CD4-positive, alpha-beta T cell treated with Interleukin-6 at 100 ng/mL for 8 hours (primary cell): ENCODE measurements around the gene DDX1.
"Not testable (repeated sequence)": the region's sequence is repeated elsewhere in the genome, so short reads cannot be mapped to it uniquely, and the experiment has no call there.

Experiments used
- DNase-seq: peaks from one replicate; pipeline ENCODE4 v3.0.0-alpha.2; 2020; ENCODE audit warnings: mixed read lengths, low spot score

The DDX1 gene

GRCh38 chr2:15595342-15595905, 3.8 kb downstream of the DDX1 start:
- DNase-seq = no peak

GRCh38 chr2:15595936-15596335, 4.3 kb downstream of the DDX1 start:
- DNase-seq = no peak

- no peak for DNase-seq
Measured at GRCh38 chr2:15596350-15596749, 4.7 kb downstream of the DDX1 start.

GRCh38 chr2:15596968-15597367, 5.3 kb downstream of the DDX1 start:
- DNase-seq = no peak

- DNase-seq = no peak
Measured at GRCh38 chr2:15599994-15600393, 8.3 kb downstream of the DDX1 start.

- no peak for DNase-seq
Measured at GRCh38 chr2:15601681-15602080, 10.0 kb downstream of the DDX1 start.

- no peak for DNase-seq
Measured at GRCh38 chr2:15602393-15602792, 10.7 kb downstream of the DDX1 start.

GRCh38 chr2:15603044-15603765, 11.5 kb downstream of the DDX1 start:
- no peak for DNase-seq

GRCh38 chr2:15603948-15604347, 12.3 kb downstream of the DDX1 start:
- DNase-seq = no peak

- no peak for DNase-seq
Measured at GRCh38 chr2:15605721-15606120, 14.1 kb downstream of the DDX1 start.

- DNase-seq = no peak
Measured at GRCh38 chr2:15606481-15607441, 15.1 kb downstream of the DDX1 start.

- DNase-seq = no peak
Measured at GRCh38 chr2:15607709-15608391, 16.2 kb downstream of the DDX1 start.

GRCh38 chr2:15608392-15608761, 16.7 kb downstream of the DDX1 start:
- no peak for DNase-seq

- no peak for DNase-seq
Measured at GRCh38 chr2:15609341-15610042, 17.8 kb downstream of the DDX1 start.

GRCh38 chr2:15610430-15610952, 18.8 kb downstream of the DDX1 start:
- no peak for DNase-seq

GRCh38 chr2:15612101-15612500, 20.4 kb downstream of the DDX1 start:
- not testable (repeated sequence) for DNase-seq

GRCh38 chr2:15613736-15614429, 22.2 kb downstream of the DDX1 start:
- DNase-seq = no peak

- DNase-seq = no peak
Measured at GRCh38 chr2:15614545-15615300, 23.1 kb downstream of the DDX1 start.

GRCh38 chr2:15615301-15615920, 23.7 kb downstream of the DDX1 start:
- no peak for DNase-seq

- no peak for DNase-seq
Measured at GRCh38 chr2:15616429-15616828, 24.8 kb downstream of the DDX1 start.
